ENCODE measurements around the gene LAMA4.

LAMA4 gene

DNA sequence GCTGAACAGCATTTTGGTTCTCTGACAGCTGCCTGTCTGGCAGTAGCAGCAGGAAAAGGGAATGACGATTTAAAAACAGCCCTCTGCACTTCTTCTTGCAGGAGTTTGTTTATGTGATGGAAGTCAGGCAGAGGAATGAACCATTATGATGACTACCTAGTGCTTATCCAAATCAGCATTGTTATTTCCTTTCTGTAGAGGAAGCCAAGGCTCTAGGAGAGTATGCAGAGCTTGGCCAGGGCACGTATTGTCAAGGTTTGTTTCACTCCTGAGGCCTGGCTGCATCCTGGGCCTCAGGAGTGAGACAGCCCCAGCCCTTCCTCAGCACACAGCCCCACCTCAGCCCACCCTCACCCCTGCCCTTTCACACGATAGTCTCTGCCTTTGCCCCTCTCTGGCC, 98.5 kb downstream of the LAMA4 start:
- H3K4me3 ChIP-seq (ENCODE audit: low read depth, low read length): no peak overlapping the region
- no peak for DNase-seq
- H3K9me3 ChIP-seq: no peaks in the 10 kb centered on the region
- H3K4me1 ChIP-seq: peaks cover 8% of the 10 kb centered on the region
- no peaks in the 10 kb centered on the region for H3K27me3 ChIP-seq
- TF ChIP-seq, protein P1, sequence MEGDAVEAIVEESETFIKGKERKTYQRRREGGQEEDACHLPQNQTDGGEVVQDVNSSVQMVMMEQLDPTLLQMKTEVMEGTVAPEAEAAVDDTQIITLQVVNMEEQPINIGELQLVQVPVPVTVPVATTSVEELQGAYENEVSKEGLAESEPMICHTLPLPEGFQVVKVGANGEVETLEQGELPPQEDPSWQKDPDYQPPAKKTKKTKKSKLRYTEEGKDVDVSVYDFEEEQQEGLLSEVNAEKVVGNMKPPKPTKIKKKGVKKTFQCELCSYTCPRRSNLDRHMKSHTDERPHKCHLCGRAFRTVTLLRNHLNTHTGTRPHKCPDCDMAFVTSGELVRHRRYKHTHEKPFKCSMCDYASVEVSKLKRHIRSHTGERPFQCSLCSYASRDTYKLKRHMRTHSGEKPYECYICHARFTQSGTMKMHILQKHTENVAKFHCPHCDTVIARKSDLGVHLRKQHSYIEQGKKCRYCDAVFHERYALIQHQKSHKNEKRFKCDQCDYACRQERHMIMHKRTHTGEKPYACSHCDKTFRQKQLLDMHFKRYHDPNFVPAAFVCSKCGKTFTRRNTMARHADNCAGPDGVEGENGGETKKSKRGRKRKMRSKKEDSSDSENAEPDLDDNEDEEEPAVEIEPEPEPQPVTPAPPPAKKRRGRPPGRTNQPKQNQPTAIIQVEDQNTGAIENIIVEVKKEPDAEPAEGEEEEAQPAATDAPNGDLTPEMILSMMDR (IDR thresholded peaks at IDR 0.05; ENCODE audit: low read depth, low read length): no peak
- H3K36me3 ChIP-seq: no peaks in the 10 kb centered on the region

DNA sequence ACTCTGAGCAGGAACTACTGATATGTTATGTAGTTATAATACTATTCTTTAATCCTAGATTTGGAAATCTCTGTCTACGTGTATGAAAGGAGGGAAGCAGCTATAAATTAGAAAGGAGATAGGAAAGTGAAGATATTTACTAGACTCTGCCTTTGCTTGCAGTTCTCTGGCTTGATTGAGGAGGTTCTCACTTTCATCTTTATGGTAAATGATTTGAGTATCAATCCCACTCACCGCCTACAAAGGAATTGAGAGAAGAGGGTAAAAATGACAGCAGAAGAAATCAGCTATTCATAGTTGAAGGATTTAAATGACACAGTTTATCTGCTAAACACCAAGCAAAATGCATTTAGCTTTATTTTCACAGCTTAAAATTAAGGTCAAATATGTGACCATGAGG, 99.7 kb downstream of the LAMA4 start:
- TF ChIP-seq, protein P1 (IDR thresholded peaks at IDR 0.05; ENCODE audit: low read depth, low read length): no peak

DNA sequence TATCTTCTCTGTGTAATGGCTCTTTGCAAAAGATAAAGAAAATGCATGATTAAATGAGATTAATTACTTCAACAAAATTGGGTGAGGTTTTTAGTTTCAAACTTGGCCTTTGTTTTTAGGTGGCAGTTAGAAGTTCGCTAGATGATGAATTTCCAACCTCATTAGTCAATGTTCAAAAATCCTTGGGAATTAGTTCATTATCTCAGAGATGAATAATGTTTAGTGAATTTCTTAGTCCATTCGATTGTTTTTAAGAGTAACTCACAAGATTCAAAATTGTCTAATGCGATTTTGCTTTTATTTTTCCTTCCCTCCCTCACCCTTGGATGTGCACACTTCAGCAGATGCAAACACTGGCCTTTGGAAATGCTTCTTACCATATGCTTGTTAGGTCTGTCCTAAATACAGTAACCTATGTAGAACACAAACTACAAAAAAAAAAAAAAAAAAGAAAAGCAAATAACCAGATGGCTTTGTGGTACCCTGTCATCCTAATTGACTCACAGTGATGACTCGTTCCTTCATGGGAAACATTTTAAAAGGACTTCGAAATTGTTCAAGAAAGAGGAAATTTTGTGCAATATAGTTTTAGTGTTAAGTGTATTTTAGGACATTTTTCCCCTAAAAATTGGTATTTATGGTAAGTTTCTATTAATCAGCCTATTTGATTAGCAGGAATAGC, 100.3 kb downstream of the LAMA4 start:
- H3K4me1 ChIP-seq: peaks cover 22% of the 10 kb centered on the region
- H3K9me3 ChIP-seq: no peaks in the 10 kb centered on the region
- no peak for DNase-seq
- H3K4me3 ChIP-seq (ENCODE audit: low read depth, low read length): no peak overlapping the region
- H3K27me3 ChIP-seq: no peaks in the 10 kb centered on the region
- TF ChIP-seq, protein P1 (IDR thresholded peaks at IDR 0.05; ENCODE audit: low read depth, low read length): no peak
- H3K36me3 ChIP-seq: no peaks in the 10 kb centered on the region

More for the DNA sequence above, 99.7 kb downstream of the LAMA4 start:
- Histone ChIP-seq H3K4me3 (ENCODE audit: low read depth, low read length) (no peak overlapping the region), H3K9me3 (no peaks in the 10 kb centered on the region), H3K4me1 (peaks cover 18% of the 10 kb centered on the region), H3K27me3 (no peaks in the 10 kb centered on the region), H3K36me3 (no peaks in the 10 kb centered on the region)
- no peak for DNase-seq

DNA sequence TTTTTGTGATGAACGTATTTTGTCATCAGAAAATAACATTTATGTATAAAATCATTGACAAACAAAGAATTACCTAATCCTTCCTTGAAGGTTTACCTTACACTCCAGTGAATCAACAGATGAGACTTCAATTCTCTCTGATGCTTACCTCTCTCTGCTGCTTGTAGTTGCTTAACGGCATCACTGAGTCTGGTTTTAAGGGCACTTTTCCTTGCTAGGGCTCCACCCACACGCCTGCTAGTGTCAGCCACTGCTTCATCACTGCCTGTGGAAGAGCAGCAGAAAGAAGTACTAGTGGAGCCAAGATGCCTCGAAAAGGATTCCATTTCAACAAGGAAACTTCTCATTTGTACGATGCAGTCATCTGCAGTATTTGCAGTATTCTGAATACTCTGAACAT, 104.0 kb downstream of the LAMA4 start:
- TF ChIP-seq, protein P1 (IDR thresholded peaks at IDR 0.05; ENCODE audit: low read depth, low read length): no peak
- DNase-seq: peak; percentile 21
- H3K4me1 ChIP-seq: peaks cover 22% of the 10 kb centered on the region
- no peaks in the 10 kb centered on the region for H3K9me3 ChIP-seq
- no peak overlapping the region for H3K4me3 ChIP-seq (ENCODE audit: low read depth, low read length)
- H3K36me3 ChIP-seq: no peaks in the 10 kb centered on the region
- H3K27me3 ChIP-seq: no peaks in the 10 kb centered on the region

DNA sequence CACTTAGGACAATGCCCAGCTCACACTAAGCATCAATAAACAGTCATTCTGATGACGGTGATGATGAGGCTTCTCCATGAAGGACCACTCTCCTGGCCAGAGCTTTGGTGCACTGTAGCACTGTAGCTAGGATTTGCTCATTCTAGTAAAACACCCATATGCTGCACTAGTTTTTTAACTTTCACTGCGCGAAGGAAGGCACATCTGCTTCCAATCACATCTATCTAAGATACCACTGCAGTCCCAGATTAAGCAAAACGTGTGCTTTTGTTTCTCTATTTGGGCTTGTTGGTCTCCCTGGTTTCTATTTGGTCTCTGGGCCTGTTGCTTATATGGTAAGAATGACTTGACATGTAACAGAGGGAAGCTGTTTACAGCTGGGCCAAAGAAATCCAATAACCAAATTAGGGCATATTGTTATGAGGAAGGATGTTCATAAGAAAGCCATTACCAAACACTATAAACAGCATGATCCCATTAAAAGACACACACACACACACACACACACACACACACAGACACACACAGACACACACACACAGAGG, 104.6 kb downstream of the LAMA4 start:
- TF ChIP-seq, protein P1 (IDR thresholded peaks at IDR 0.05; ENCODE audit: low read depth, low read length): no peak
- no peak for DNase-seq
- Histone ChIP-seq H3K9me3 (no peaks in the 10 kb centered on the region), H3K4me1 (peaks cover 22% of the 10 kb centered on the region), H3K36me3 (no peaks in the 10 kb centered on the region), H3K27me3 (no peaks in the 10 kb centered on the region), H3K4me3 (ENCODE audit: low read depth, low read length) (0 out of 2 replicates have a peak overlapping the region, but pooled peaks have one; percentile 2)

- no peak for DNase-seq
- TF ChIP-seq, protein P1 (IDR thresholded peaks at IDR 0.05; ENCODE audit: low read depth, low read length): no peak
- H3K4me1 ChIP-seq: peaks cover 22% of the 10 kb centered on the region
- H3K27me3 ChIP-seq: no peaks in the 10 kb centered on the region
- no peaks in the 10 kb centered on the region for H3K36me3 ChIP-seq
- no peak overlapping the region for H3K4me3 ChIP-seq (ENCODE audit: low read depth, low read length)
- no peaks in the 10 kb centered on the region for H3K9me3 ChIP-seq
Measured at GRCh38 chr6:112149236-112149635, 105.1 kb downstream of the LAMA4 start.

All from BE2C (cell line).